Esophagus squamous epithelium (tissue), 5 donors: ENCODE measurements around the gene MTA1. TPM values are rescaled to one million over a fixed set of nuclear protein-coding genes. Genes with fewer than 3 reads are reported as not detected.

ENCODE experiments used
- DNase-seq: peaks from one replicate; lab custom pipeline; 2025; lab: John Stamatoyannopoulos, UW
- H3K27ac ChIP-seq, 4 donors: fragments of 200-600 bp; sonication (generic); one replicate each; pipeline ENCODE4 v1.5.1; 2016 to 2019; ENCODE audit warnings: mild to moderate bottlenecking in 1 of 4
- H3K27me3 ChIP-seq, 4 donors: fragments of 200-600 bp; sonication (generic); 1 replicate in 3 of 4; 2 replicates in 1 of 4; pipeline versions ENCODE4 v1.5.1 to v1.6.0; 2017 to 2021; ENCODE audit warnings: antibody characterized with exemption in 1 of 4
- H3K36me3 ChIP-seq, 3 donors: fragments of 200-600 bp; sonication (generic); one replicate each; pipeline ENCODE4 v1.5.1; 2016 to 2019
- H3K4me1 ChIP-seq, 3 donors: fragments of 200-600 bp; sonication (generic); one replicate each; pipeline ENCODE4 v1.5.1; 2017 to 2019
- H3K4me3 ChIP-seq, 4 donors: fragments of 200-600 bp; sonication (generic); 1 replicate in 3 of 4; 2 replicates in 1 of 4; pipeline ENCODE4 v1.5.1; 2016 to 2019; ENCODE audit warnings: mild to moderate bottlenecking in 2 of 4, moderate library complexity in 1 of 4
- H3K9me3 ChIP-seq, 3 donors: fragments of 200-600 bp; sonication (generic); one replicate each; pipeline ENCODE4 v1.5.1; 2016 to 2019
- POLR2A ChIP-seq, 4 donors: fragments of 450-650 bp; IDR thresholded peaks; one replicate each; pipeline ENCODE4 v1.6.1; 2017; ENCODE audit warnings: antibody characterized with exemption in 4 of 4, mild to moderate bottlenecking in 4 of 4, moderate library complexity in 3 of 4
- WGBS, 2 donors: methylation state at CpG; one replicate each; pipeline ENCODE4 v1.1.5; 2018; 5-methylcytosine and 5-hydroxymethylcytosine counted together
- intact Hi-C: fragments of 100-400 bp; cut with DNase I; formaldehyde crosslinking; loops from one replicate; pipeline ENCODE4 v1.15.0; 2022
- total RNA-seq, 4 donors: library from RNA; depleted of rRNA; stranded (reverse); fragments of >200 nt; gene quantifications; one replicate each; pipeline ENCODE4 v1.1.0, GENCODE V29; 2016
- TF ChIP-seq, protein P1 (sequence below), 6 experiments: fragments of 450-650 bp in 4 of 6; fragments of 200-600 bp in 2 of 6; sonication (generic) in 2 of 6; IDR thresholded peaks; one replicate each; pipeline ENCODE4 v1.5.1; 2016 to 2019; ENCODE audit warnings: antibody characterized with exemption in 6 of 6, mild to moderate bottlenecking in 4 of 6, moderate library complexity in 4 of 6
- donor health status: DM: yes; HTN: yes; CAD: no.

The MTA1 gene
- total RNA-seq, 4 donors from 2014 or later = 19.9 to 64.7 (median 39.6) TPM

DNA sequence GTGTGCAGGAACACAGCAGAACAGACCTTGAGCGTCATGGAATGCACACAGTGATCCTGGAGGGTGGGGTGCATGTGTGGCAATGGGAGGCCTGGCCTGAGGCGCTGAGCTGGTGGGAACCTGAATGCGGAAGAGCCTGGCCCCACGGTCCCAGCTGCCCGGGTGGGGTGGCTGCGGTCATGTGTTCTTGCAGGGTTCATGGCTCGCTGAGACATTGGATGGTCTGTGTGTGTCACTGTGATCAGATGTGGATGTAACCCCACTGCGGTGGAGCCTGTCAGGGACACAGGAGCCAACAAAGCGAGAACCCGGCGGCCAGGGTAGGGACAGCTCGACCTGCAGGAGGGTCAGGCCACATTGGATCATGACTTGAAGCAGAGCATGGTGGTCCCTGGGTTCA lies 23.2 kb downstream of the MTA1 start:
- H3K36me3 ChIP-seq = peaks cover under 1 to 80% (median 10%) of the 10 kb centered on the region in 3 donors
- 74 to 80% methylated on average over 9 to 10 of the region's 12 CpGs for WGBS, 2 donors

DNA sequence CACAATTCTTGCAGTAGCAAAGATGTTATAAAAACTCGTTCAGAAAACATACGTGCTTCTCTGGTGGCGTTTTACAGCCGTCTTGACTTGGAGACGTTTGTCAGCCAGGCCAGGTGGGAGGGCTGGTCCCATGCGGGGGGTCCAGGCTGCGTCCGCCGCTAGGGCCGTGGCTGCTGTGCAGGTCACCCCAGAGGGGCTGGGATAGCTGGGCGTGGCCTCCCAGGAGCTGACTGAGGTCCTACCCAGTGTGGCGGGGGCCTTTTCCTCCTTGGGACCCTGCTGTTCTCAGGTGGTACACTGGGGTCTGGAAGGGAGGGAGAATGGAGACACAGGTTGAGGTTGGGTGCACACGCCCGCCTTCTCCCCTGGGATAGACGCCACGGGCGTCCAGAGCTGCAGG lies 25.2 kb downstream of the MTA1 start:
- H3K36me3 ChIP-seq = peaks cover 0 to 69% (median 0%) of the 10 kb centered on the region in 3 donors
- H3K4me1 ChIP-seq = peaks cover 0 to 23% (median 0%) of the 10 kb centered on the region in 3 donors
- H3K27me3 ChIP-seq = no peaks in the 10 kb centered on the region
- no peaks in the 10 kb centered on the region for H3K9me3 ChIP-seq
- 85 to 86% methylated on average over 10 to 15 of the region's 17 CpGs for WGBS, 2 donors
- DNase-seq = no peak
- H3K4me3 ChIP-seq = no peak overlapping the region
- TF ChIP-seq POLR2A (IDR thresholded peaks at IDR 0.05) = no peak
- TF ChIP-seq, protein P1, sequence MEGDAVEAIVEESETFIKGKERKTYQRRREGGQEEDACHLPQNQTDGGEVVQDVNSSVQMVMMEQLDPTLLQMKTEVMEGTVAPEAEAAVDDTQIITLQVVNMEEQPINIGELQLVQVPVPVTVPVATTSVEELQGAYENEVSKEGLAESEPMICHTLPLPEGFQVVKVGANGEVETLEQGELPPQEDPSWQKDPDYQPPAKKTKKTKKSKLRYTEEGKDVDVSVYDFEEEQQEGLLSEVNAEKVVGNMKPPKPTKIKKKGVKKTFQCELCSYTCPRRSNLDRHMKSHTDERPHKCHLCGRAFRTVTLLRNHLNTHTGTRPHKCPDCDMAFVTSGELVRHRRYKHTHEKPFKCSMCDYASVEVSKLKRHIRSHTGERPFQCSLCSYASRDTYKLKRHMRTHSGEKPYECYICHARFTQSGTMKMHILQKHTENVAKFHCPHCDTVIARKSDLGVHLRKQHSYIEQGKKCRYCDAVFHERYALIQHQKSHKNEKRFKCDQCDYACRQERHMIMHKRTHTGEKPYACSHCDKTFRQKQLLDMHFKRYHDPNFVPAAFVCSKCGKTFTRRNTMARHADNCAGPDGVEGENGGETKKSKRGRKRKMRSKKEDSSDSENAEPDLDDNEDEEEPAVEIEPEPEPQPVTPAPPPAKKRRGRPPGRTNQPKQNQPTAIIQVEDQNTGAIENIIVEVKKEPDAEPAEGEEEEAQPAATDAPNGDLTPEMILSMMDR (IDR thresholded peaks at IDR 0.05) = no peak
- no peak overlapping the region for H3K27ac ChIP-seq
- intact Hi-C loops = no loop called here

More for the DNA sequence above, 23.2 kb downstream of the MTA1 start:
- no peak for TF ChIP-seq POLR2A (IDR thresholded peaks at IDR 0.05)
- TF ChIP-seq, protein P1 (IDR thresholded peaks at IDR 0.05) = no peak
- intact Hi-C loops = no loop called here
- DNase-seq = no peak
- no peak overlapping the region for H3K27ac ChIP-seq
- H3K4me3 ChIP-seq = no peak overlapping the region
- H3K27me3 ChIP-seq = no peaks in the 10 kb centered on the region
- H3K9me3 ChIP-seq = no peaks in the 10 kb centered on the region
- H3K4me1 ChIP-seq = peaks cover 0 to 19% (median 0%) of the 10 kb centered on the region in 3 donors

DNA sequence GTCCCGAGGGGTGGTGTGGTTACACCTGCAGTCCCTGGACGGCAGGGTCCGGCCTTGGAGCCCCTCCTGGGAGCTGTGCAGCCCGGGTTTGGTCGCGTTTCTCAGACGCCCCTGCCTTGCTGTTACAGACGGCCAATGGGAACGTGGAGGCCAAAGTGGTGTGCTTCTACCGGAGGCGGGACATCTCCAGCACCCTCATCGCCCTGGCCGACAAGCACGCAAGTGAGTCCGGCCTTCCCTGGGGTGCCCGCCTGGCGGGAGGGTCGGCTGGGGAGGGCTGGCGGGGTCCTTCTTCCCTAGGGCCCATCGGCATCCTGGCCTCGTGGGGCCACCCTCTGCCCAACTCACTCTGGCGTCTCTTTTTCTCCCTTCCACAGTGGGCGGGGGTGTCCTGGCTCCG lies 25.7 kb downstream of the MTA1 start:
- Histone ChIP-seq H3K4me3 (no peak overlapping the region), H3K9me3 (no peaks in the 10 kb centered on the region), H3K27me3 (no peaks in the 10 kb centered on the region), H3K4me1 (peaks cover 0 to 19% (median 0%) of the 10 kb centered on the region in 3 donors), H3K36me3 (peaks cover 2 to 69% (median 3%) of the 10 kb centered on the region in 3 donors), H3K27ac (no peak overlapping the region)
- WGBS, 2 donors = 78 to 87% methylated on average over 7 of the region's 24 CpGs
- TF ChIP-seq POLR2A (IDR thresholded peaks at IDR 0.05) = no peak
- TF ChIP-seq, protein P1 (IDR thresholded peaks at IDR 0.05) = no peak
- intact Hi-C loops = no loop called here
- DNase-seq = no peak

GRCh38 chr14:105445901-105446845 lies 26.5 kb downstream of the MTA1 start:
- intact Hi-C loops = no loop called here
- Histone ChIP-seq H3K36me3 (peaks cover 4 to 69% (median 8%) of the 10 kb centered on the region in 3 donors), H3K9me3 (no peaks in the 10 kb centered on the region), H3K27ac (no peak overlapping the region), H3K27me3 (no peaks in the 10 kb centered on the region), H3K4me3 (no peak overlapping the region), H3K4me1 (peaks cover 0 to 14% (median 0%) of the 10 kb centered on the region in 3 donors)
- WGBS, 2 donors = 80 to 93% methylated on average over 2 to 4 of the region's 26 CpGs
- no peak for DNase-seq
- TF ChIP-seq, protein P1 (IDR thresholded peaks at IDR 0.05) = no peak
- TF ChIP-seq POLR2A (IDR thresholded peaks at IDR 0.05) = no peak

DNA sequence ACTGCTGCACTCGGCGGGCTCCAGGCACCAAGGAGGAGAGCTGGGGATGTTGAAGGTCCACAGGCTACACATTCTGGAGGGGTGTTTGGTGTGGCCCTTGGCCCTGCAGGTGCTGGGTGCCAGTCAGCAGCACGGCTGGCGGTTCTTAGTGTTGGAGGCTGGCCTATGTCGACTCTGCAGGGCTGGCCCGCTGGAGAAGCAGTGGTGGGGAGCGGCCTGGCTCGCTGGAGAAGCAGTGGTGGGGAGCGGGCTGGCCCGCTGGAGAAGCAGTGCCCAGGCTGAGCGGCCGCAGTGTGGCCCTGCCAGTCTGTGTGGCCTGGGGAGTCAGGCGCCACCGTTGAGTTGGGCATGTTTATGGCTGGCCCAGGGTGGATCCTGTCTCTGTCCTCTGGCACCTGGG lies 27.3 kb downstream of the MTA1 start:
- Histone ChIP-seq H3K27me3 (no peaks in the 10 kb centered on the region), H3K9me3 (no peaks in the 10 kb centered on the region), H3K4me1 (peaks cover 0 to 14% (median 0%) of the 10 kb centered on the region in 3 donors), H3K4me3 (no peak overlapping the region), H3K36me3 (peaks cover 6 to 71% (median 8%) of the 10 kb centered on the region in 3 donors), H3K27ac (no peak overlapping the region)
- intact Hi-C loops = no loop called here
- TF ChIP-seq POLR2A (IDR thresholded peaks at IDR 0.05) = no peak
- TF ChIP-seq, protein P1 (IDR thresholded peaks at IDR 0.05) = no peak
- DNase-seq = no peak
- no CpG with 5 or more reads among the region's 14 CpGs for WGBS, 2 donors
